ENCODE measurements around the gene LTBP2. TPM values are rescaled to one million over a fixed set of nuclear protein-coding genes. Genes with fewer than 3 reads are reported as not detected.

LTBP2 gene
- total and polyA plus RNA-seq, 2 of the 13 experiments (the other 11 are each of a cell fraction or from before 2014, with no cell fraction given), result 0.20 to 0.41 TPM

GRCh38 chr14:74618078-74618952 is 6.3 kb upstream of the LTBP2 start (continued):
- TF ChIP-seq ZFP91 (CRISPR knock-in tag; IDR thresholded peaks at IDR 0.05; ENCODE audit: borderline replicate concordance) (no peak; the same call in 1 of the 2 replicates), PHF21A (CRISPR knock-in tag; IDR thresholded peaks at IDR 0.05) (peak; percentile 71; the same call in 1 of the 2 replicates), SNAI1 (CRISPR knock-in tag; IDR thresholded peaks at IDR 0.05; ENCODE audit: borderline replicate concordance) (no peak), MZF1 (CRISPR knock-in tag; IDR thresholded peaks at IDR 0.05; ENCODE audit: borderline replicate concordance) (no peak), HDAC6 (IDR thresholded peaks at IDR 0.05; ENCODE audit: low read depth, low read length) (no peak), TAF1 (CRISPR knock-in tag; IDR thresholded peaks at IDR 0.05) (no peak; the same call in 1 of the 2 replicates), TFDP1 (CRISPR knock-in tag; IDR thresholded peaks at IDR 0.05; ENCODE audit: borderline replicate concordance) (no peak), ZNF616 (CRISPR knock-in tag; IDR thresholded peaks at IDR 0.05; ENCODE audit: low read depth) (no peak), THAP8 (CRISPR knock-in tag; IDR thresholded peaks at IDR 0.05; ENCODE audit: borderline replicate concordance) (no peak), SP4 (CRISPR knock-in tag; IDR thresholded peaks at IDR 0.05) (peak; percentile 35; the same call in 1 of the 2 replicates), CTCF (CRISPR knock-in tag; IDR thresholded peaks at IDR 0.05) (peak; percentile 36), FIP1L1 (IDR thresholded peaks at IDR 0.05; ENCODE audit: borderline replicate concordance, insufficient read depth, low read depth, low read length) (no peak), ZNF710 (CRISPR knock-in tag; IDR thresholded peaks at IDR 0.05; ENCODE audit: borderline replicate concordance) (no peak), ZNF549 (CRISPR knock-in tag; IDR thresholded peaks at IDR 0.05) (no peak), ZNF451 (CRISPR knock-in tag; IDR thresholded peaks at IDR 0.05) (no peak), SOX6 (IDR thresholded peaks at IDR 0.05) (no peak), SOX6 (CRISPR knock-in tag; IDR thresholded peaks at IDR 0.05) (peak; percentile 41; the same call in 1 of the 2 replicates), CHCHD3 (CRISPR knock-in tag; IDR thresholded peaks at IDR 0.05) (no peak), HOXA3 (CRISPR knock-in tag; IDR thresholded peaks at IDR 0.05) (peak; percentile 44; the same call in 1 of the 2 replicates), IKZF5 (CRISPR knock-in tag; IDR thresholded peaks at IDR 0.05) (0 out of 2 replicates have a peak, but pooled peaks have one; percentile 59)

Data from HepG2 (cell line).